Neural cell (in vitro differentiated cells): ENCODE results near the gene HUWE1. TPM values are rescaled to one million over a fixed set of nuclear protein-coding genes. Genes with fewer than 3 reads are reported as not detected.

Source experiments
- H2AFZ ChIP-seq: fragments of 200-600, 300-800 bp; sonication (generic), shearing (Covaris generic); 2 replicates; pipeline ENCODE4 v1.6.0; 2014; ENCODE audit warnings: low read depth, mild to moderate bottlenecking, antibody characterized with exemption, low read length, moderate library complexity
- H3F3A ChIP-seq: fragments of 200-600 bp; shearing (Covaris generic); 2 replicates; pipeline ENCODE4 v1.6.1; 2016; ENCODE audit warnings: mild to moderate bottlenecking, moderate library complexity, mixed read lengths, antibody characterized with exemption, low read length; ENCODE audit not compliant: insufficient read depth, poor library complexity, severe bottlenecking
- H3K27ac ChIP-seq: fragments of 200-600, 300-800 bp; sonication (generic), shearing (Covaris generic); 2 replicates; pipeline ENCODE4 v1.5.1; 2014; ENCODE audit warnings: mild to moderate bottlenecking, low read length, moderate library complexity
- H3K27me3 ChIP-seq: fragments of 300-800, 200-600 bp; sonication (generic), shearing (Covaris generic); 2 replicates; pipeline ENCODE4 v1.6.0; 2014; ENCODE audit warnings: mild to moderate bottlenecking, low read depth, low read length, moderate library complexity; ENCODE audit not compliant: insufficient read depth
- H3K36me3 ChIP-seq: fragments of 300-800, 200-600 bp; sonication (generic), shearing (Covaris generic); 2 replicates; pipeline ENCODE4 v1.5.1; 2014; ENCODE audit warnings: mild to moderate bottlenecking, antibody characterized with exemption, low read length, moderate library complexity; ENCODE audit not compliant: insufficient read depth
- H3K4me2 ChIP-seq: fragments of 300-800, 200-600 bp; sonication (generic), shearing (Covaris generic); 2 replicates; pipeline ENCODE4 v1.6.0; 2014; ENCODE audit warnings: mild to moderate bottlenecking, low read length
- H3K4me3 ChIP-seq: fragments of 300-800, 200-600 bp; sonication (generic), shearing (Covaris generic); 2 replicates; pipeline ENCODE4 v1.5.1; 2014; ENCODE audit warnings: mild to moderate bottlenecking, low read length, moderate library complexity
- H3K79me2 ChIP-seq: fragments of 200-600 bp; shearing (Covaris generic); replicated peaks from 2 replicates; pipeline ENCODE4 v1.6.0; 2014; ENCODE audit warnings: mild to moderate bottlenecking, low read length, moderate library complexity; ENCODE audit not compliant: insufficient read depth
- H3K9ac ChIP-seq: fragments of 300-800, 200-600 bp; sonication (generic), shearing (Covaris generic); 2 replicates; pipeline ENCODE4 v1.6.1; 2016; ENCODE audit warnings: mild to moderate bottlenecking, low read length, mixed read lengths
- H3K9me2 ChIP-seq: fragments of 200-600 bp; shearing (Covaris generic); 2 replicates; pipeline ENCODE4 v1.6.1; 2016; ENCODE audit warnings: mild to moderate bottlenecking, low read length, mixed read lengths; ENCODE audit not compliant: insufficient read depth
- H3K9me3 ChIP-seq: fragments of 200-600, 300-800 bp; sonication (generic), shearing (Covaris generic); 2 replicates; pipeline ENCODE4 v1.6.1; 2016; ENCODE audit warnings: mild to moderate bottlenecking, mixed run types, low read length, moderate library complexity, mixed read lengths
- H4K20me1 ChIP-seq: fragments of 200-600 bp; shearing (Covaris generic); 2 replicates; pipeline ENCODE4 v1.6.1; 2016; ENCODE audit warnings: mild to moderate bottlenecking, mixed run types; ENCODE audit not compliant: insufficient read depth
- CTCF ChIP-seq: fragments of 450-650 bp; IDR thresholded peaks from 2 replicates; pipeline ENCODE4 v1.5.1; 2014; ENCODE audit warnings: antibody characterized with exemption, mild to moderate bottlenecking, moderate library complexity; ENCODE audit not compliant: poor library complexity, severe bottlenecking
- EP300 ChIP-seq: fragments of 450-650 bp; conservative IDR thresholded peaks from 2 replicates; pipeline ENCODE4 v1.6.1; 2014; ENCODE audit warnings: antibody characterized with exemption, mild to moderate bottlenecking, moderate library complexity; ENCODE audit not compliant: poor library complexity, severe bottlenecking
- EZH2 ChIP-seq: fragments of 200-600, 300-800 bp; shearing (Covaris generic), sonication (generic); IDR thresholded peaks from 2 replicates; pipeline ENCODE4 v1.6.1; 2014; ENCODE audit warnings: antibody characterized with exemption, low read length, borderline replicate concordance, mild to moderate bottlenecking; ENCODE audit not compliant: insufficient read depth, poor library complexity, severe bottlenecking
- MXI1 ChIP-seq: fragments of 450-650 bp; conservative IDR thresholded peaks from 2 replicates; pipeline ENCODE4 v1.6.1; 2014; ENCODE audit warnings: antibody characterized with exemption, mild to moderate bottlenecking; ENCODE audit not compliant: poor library complexity, severe bottlenecking
- POLR2AphosphoS5 ChIP-seq: IDR thresholded peaks from 2 replicates; pipeline ENCODE4 v1.6.1; 2012
- RAD21 ChIP-seq: fragments of 450-650 bp; conservative IDR thresholded peaks from 2 replicates; pipeline ENCODE4 v1.6.1; 2014; ENCODE audit warnings: antibody characterized with exemption, mild to moderate bottlenecking, moderate library complexity
- REST ChIP-seq: IDR thresholded peaks from 2 replicates; pipeline ENCODE4 v1.6.1; 2012; ENCODE audit warnings: borderline replicate concordance
- SMC3 ChIP-seq: fragments of 450-650 bp; conservative IDR thresholded peaks from 2 replicates; pipeline ENCODE4 v1.6.1; 2014; ENCODE audit warnings: antibody characterized with exemption, mild to moderate bottlenecking, moderate library complexity; ENCODE audit not compliant: poor library complexity
- TAF1 ChIP-seq: IDR thresholded peaks from 2 replicates; pipeline ENCODE4 v1.6.1; 2012; ENCODE audit warnings: low read depth
- polyA plus RNA-seq: library from polyadenylated mRNA; depleted of rRNA; stranded (reverse); fragments of >200 nt; gene quantifications from 2 replicates; pipeline ENCODE4 v1.2.3, GENCODE V29; 2014

Gene HUWE1
- polyA plus RNA-seq, 1 donor from 2014 or later = 25.0 TPM

GRCh38 chrX:53695946-53696549 is 9.5 kb upstream of the HUWE1 start:
- H3K4me2 ChIP-seq = peak overlapping the region; percentile 19
- H3K36me3 ChIP-seq = no peaks in the 10 kb centered on the region
- H3K9ac ChIP-seq = peak overlapping the region; percentile 55
- no peaks in the 10 kb centered on the region for H3K9me2 ChIP-seq
- H3K27me3 ChIP-seq = no peaks in the 10 kb centered on the region
- H3F3A ChIP-seq = no peaks in the 10 kb centered on the region
- peak overlapping the region; percentile 31 for H3K4me3 ChIP-seq
- no peaks in the 10 kb centered on the region for H4K20me1 ChIP-seq
- H2AFZ ChIP-seq = peak overlapping the region; percentile 51
- peak overlapping the region; percentile 86 for H3K27ac ChIP-seq
- no peaks in the 10 kb centered on the region for H3K9me3 ChIP-seq
- TF ChIP-seq SMC3 (no peak), EP300 (no peak), MXI1 (no peak), RAD21 (no peak), EZH2 (no peak), POLR2AphosphoS5 (no peak), REST (no peak), TAF1 (no peak), CTCF (no peak)
- no peaks in the 10 kb centered on the region for H3K79me2 ChIP-seq

GRCh38 chrX:53694642-53695041 is 8.1 kb upstream of the HUWE1 start:
- Histone ChIP-seq H3K27me3 (no peaks in the 10 kb centered on the region), H3K36me3 (no peaks in the 10 kb centered on the region), H3K79me2 (no peaks in the 10 kb centered on the region), H3F3A (no peaks in the 10 kb centered on the region), H3K9me3 (no peaks in the 10 kb centered on the region), H3K4me2 (no peak overlapping the region), H3K9me2 (no peaks in the 10 kb centered on the region), H3K27ac (peak overlapping the region; percentile 86), H3K4me3 (no peak overlapping the region), H4K20me1 (no peaks in the 10 kb centered on the region), H3K9ac (no peak overlapping the region), H2AFZ (no peak overlapping the region)
- TF ChIP-seq CTCF (no peak), RAD21 (no peak), SMC3 (no peak), REST (no peak)
